BLaER1 (cell line): ENCODE measurements around the gene RAPGEF4.

ENCODE experiments used
- H3K27ac ChIP-seq: shearing (Covaris generic); formaldehyde crosslinking; 2 replicates; pipeline ENCODE4 v1.8.1; 2022
- H3K27me3 ChIP-seq: shearing (Covaris generic); formaldehyde crosslinking; 2 replicates; pipeline ENCODE4 v1.8.1; 2022
- H3K36me3 ChIP-seq: shearing (Covaris generic); formaldehyde crosslinking; 2 replicates; pipeline ENCODE4 v1.8.1; 2022
- H3K4me1 ChIP-seq: shearing (Covaris generic); formaldehyde crosslinking; 2 replicates; pipeline ENCODE4 v1.8.1; 2022
- H3K4me2 ChIP-seq: shearing (Covaris generic); formaldehyde crosslinking; 2 replicates; pipeline ENCODE4 v1.8.1; 2022
- H3K4me3 ChIP-seq: shearing (Covaris generic); formaldehyde crosslinking; 2 replicates; pipeline ENCODE4 v1.8.1; 2022
- H3K9ac ChIP-seq: shearing (Covaris generic); formaldehyde crosslinking; 2 replicates; pipeline ENCODE4 v1.8.1; 2022
- H3K9me3 ChIP-seq: shearing (Covaris generic); formaldehyde crosslinking; 2 replicates; pipeline ENCODE4 v1.8.1; 2022
- H4K20me1 ChIP-seq: shearing (Covaris generic); formaldehyde crosslinking; 2 replicates; pipeline ENCODE4 v1.8.1; 2022
- Cebpa-rat ChIP-seq: shearing (Covaris generic); IDR thresholded peaks from 2 replicates; pipeline ENCODE4 v1.8.1; 2022

Gene RAPGEF4

GRCh38 chr2:172768401-172768800, 32.8 kb downstream of the RAPGEF4 start:
- no peak overlapping the region for H3K9ac ChIP-seq
- H3K4me1 ChIP-seq, result peaks cover 10% of the 10 kb centered on the region
- H3K27me3 ChIP-seq, result no peaks in the 10 kb centered on the region
- TF ChIP-seq Cebpa-rat, result no peak
- no peak overlapping the region for H3K4me3 ChIP-seq
- H4K20me1 ChIP-seq, result no peaks in the 10 kb centered on the region
- H3K36me3 ChIP-seq, result no peaks in the 10 kb centered on the region
- H3K4me2 ChIP-seq, result peak overlapping the region; percentile 40; the same call in 1 of the 2 replicates
- H3K9me3 ChIP-seq, result no peaks in the 10 kb centered on the region
- H3K27ac ChIP-seq, result no peak overlapping the region

- Histone ChIP-seq H3K4me2 (no peak overlapping the region), H3K36me3 (no peaks in the 10 kb centered on the region), H3K4me3 (no peak overlapping the region), H4K20me1 (no peaks in the 10 kb centered on the region), H3K27me3 (no peaks in the 10 kb centered on the region), H3K9ac (no peak overlapping the region), H3K9me3 (no peaks in the 10 kb centered on the region), H3K27ac (no peak overlapping the region), H3K4me1 (peaks cover 10% of the 10 kb centered on the region)
- TF ChIP-seq Cebpa-rat, result no peak
Measured at GRCh38 chr2:172769879-172770278, 34.2 kb downstream of the RAPGEF4 start.

- no peak for TF ChIP-seq Cebpa-rat
- Histone ChIP-seq H3K27me3 (no peaks in the 10 kb centered on the region), H3K27ac (no peak overlapping the region), H3K4me1 (peaks cover 10% of the 10 kb centered on the region), H3K9me3 (no peaks in the 10 kb centered on the region), H4K20me1 (no peaks in the 10 kb centered on the region), H3K4me2 (no peak overlapping the region), H3K4me3 (no peak overlapping the region), H3K36me3 (no peaks in the 10 kb centered on the region), H3K9ac (no peak overlapping the region)
Measured at GRCh38 chr2:172770887-172771286, 35.2 kb downstream of the RAPGEF4 start.

GRCh38 chr2:172772633-172773032, 37.0 kb downstream of the RAPGEF4 start:
- H3K9ac ChIP-seq, result no peak overlapping the region
- H3K9me3 ChIP-seq, result no peaks in the 10 kb centered on the region
- no peak overlapping the region for H3K4me3 ChIP-seq
- H3K27ac ChIP-seq, result no peak overlapping the region
- no peaks in the 10 kb centered on the region for H3K36me3 ChIP-seq
- no peaks in the 10 kb centered on the region for H4K20me1 ChIP-seq
- TF ChIP-seq Cebpa-rat, result no peak
- H3K4me2 ChIP-seq, result no peak overlapping the region
- H3K27me3 ChIP-seq, result no peaks in the 10 kb centered on the region
- peaks cover 9% of the 10 kb centered on the region for H3K4me1 ChIP-seq

- Histone ChIP-seq H3K4me3 (no peak overlapping the region), H3K9me3 (no peaks in the 10 kb centered on the region), H3K9ac (no peak overlapping the region), H3K4me1 (no peaks in the 10 kb centered on the region), H3K27ac (no peak overlapping the region), H3K36me3 (no peaks in the 10 kb centered on the region), H3K4me2 (no peak overlapping the region), H4K20me1 (no peaks in the 10 kb centered on the region), H3K27me3 (no peaks in the 10 kb centered on the region)
- TF ChIP-seq Cebpa-rat, result no peak
Measured at GRCh38 chr2:172774302-172774701, 38.7 kb downstream of the RAPGEF4 start.

GRCh38 chr2:172775319-172775718, 39.7 kb downstream of the RAPGEF4 start:
- Histone ChIP-seq H3K27me3 (no peaks in the 10 kb centered on the region), H3K36me3 (no peaks in the 10 kb centered on the region), H3K9ac (no peak overlapping the region), H3K4me1 (no peaks in the 10 kb centered on the region), H3K4me2 (no peak overlapping the region), H3K4me3 (no peak overlapping the region), H4K20me1 (no peaks in the 10 kb centered on the region), H3K27ac (no peak overlapping the region), H3K9me3 (no peaks in the 10 kb centered on the region)
- no peak for TF ChIP-seq Cebpa-rat

- Histone ChIP-seq H3K4me2 (no peak overlapping the region), H3K27me3 (no peaks in the 10 kb centered on the region), H3K4me3 (no peak overlapping the region), H3K27ac (no peak overlapping the region), H3K9ac (no peak overlapping the region), H3K9me3 (no peaks in the 10 kb centered on the region), H4K20me1 (no peaks in the 10 kb centered on the region), H3K36me3 (no peaks in the 10 kb centered on the region), H3K4me1 (no peaks in the 10 kb centered on the region)
- no peak for TF ChIP-seq Cebpa-rat
Measured at GRCh38 chr2:172777431-172777830, 41.8 kb downstream of the RAPGEF4 start.

GRCh38 chr2:172782506-172783164, 47.0 kb downstream of the RAPGEF4 start:
- Histone ChIP-seq H3K9ac (no peak overlapping the region), H3K27ac (no peak overlapping the region), H4K20me1 (no peaks in the 10 kb centered on the region), H3K36me3 (no peaks in the 10 kb centered on the region), H3K4me2 (no peak overlapping the region), H3K4me3 (no peak overlapping the region), H3K9me3 (no peaks in the 10 kb centered on the region), H3K4me1 (no peaks in the 10 kb centered on the region), H3K27me3 (no peaks in the 10 kb centered on the region)
- no peak for TF ChIP-seq Cebpa-rat

GRCh38 chr2:172783165-172783898, 47.7 kb downstream of the RAPGEF4 start:
- no peaks in the 10 kb centered on the region for H4K20me1 ChIP-seq
- no peak overlapping the region for H3K4me2 ChIP-seq
- no peaks in the 10 kb centered on the region for H3K36me3 ChIP-seq
- no peaks in the 10 kb centered on the region for H3K4me1 ChIP-seq
- no peaks in the 10 kb centered on the region for H3K27me3 ChIP-seq
- H3K27ac ChIP-seq, result no peak overlapping the region
- TF ChIP-seq Cebpa-rat, result no peak
- no peak overlapping the region for H3K9ac ChIP-seq
- 0 out of 2 replicates have a peak, but pooled peaks cover under 1% of the 10 kb centered on the region for H3K9me3 ChIP-seq
- no peak overlapping the region for H3K4me3 ChIP-seq

GRCh38 chr2:172788871-172789270, 53.2 kb downstream of the RAPGEF4 start:
- Histone ChIP-seq H3K36me3 (no peaks in the 10 kb centered on the region), H3K27ac (no peak overlapping the region), H3K4me3 (no peak overlapping the region), H3K27me3 (no peaks in the 10 kb centered on the region), H3K4me1 (peaks cover 23% of the 10 kb centered on the region), H3K9me3 (peaks cover 11% of the 10 kb centered on the region), H4K20me1 (no peaks in the 10 kb centered on the region), H3K9ac (no peak overlapping the region), H3K4me2 (no peak overlapping the region)
- TF ChIP-seq Cebpa-rat, result no peak
